HG02763 (cell line): ENCODE results near the gene ZRANB2.

Experiments
- ATAC-seq: cut with Tn5 transposase; IDR thresholded peaks from one replicate; pipeline ENCODE4 v1.9.1; 2021; ENCODE audit warnings: mild to moderate bottlenecking, moderate library complexity; ENCODE audit not compliant: unreplicated experiment

ZRANB2 gene

DNA sequence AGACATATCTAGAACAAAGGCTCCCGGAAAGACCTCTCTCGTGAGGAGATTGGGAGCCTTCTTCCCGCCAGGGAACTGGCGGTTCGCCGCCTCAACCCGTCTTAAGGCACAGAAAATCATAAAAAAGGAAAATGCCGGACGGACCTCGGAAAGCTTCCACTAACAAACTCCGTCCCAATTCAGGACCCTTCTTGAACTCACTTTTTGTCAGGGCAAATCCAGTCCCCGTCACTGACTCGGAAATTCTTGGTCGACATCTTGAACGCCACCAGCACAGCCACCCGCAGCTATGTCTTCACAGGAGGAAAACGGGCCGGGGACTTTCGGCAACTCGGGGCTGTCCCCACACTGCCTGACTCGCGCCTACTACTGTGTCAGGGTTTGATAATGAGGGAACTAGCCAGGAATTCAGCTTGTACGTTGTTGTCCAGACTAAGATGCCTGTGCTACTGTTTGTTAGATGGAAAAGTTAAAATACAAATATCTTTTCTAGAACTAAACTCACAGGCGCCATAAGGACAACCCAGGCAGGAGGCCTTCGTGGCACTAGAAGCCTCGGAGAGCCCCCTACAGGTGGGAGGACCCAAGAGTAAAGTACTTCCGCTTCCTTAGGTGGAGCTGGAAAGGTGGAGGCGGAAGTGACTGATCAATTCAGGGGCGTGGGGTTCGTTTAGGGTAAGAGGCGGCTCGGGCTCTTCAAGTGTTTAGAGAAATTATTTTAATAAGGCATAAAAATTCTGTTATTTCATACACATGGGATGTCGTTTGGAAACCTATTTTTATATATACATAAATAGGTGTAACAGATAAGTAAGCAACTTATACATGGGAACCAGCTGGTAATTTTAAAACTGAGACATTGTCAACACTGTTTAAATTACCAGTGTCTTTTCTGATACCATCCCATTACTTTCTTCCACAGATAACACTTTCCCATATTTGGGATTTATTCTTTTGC, at the start of gene ZRANB2:
Gene ZRANB2 (minus strand): TSS at position 297 of the 958 bp plus-strand sequence. CDS start 40 bp downstream, at position 257.
- ATAC-seq, result peak; percentile 100

DNA sequence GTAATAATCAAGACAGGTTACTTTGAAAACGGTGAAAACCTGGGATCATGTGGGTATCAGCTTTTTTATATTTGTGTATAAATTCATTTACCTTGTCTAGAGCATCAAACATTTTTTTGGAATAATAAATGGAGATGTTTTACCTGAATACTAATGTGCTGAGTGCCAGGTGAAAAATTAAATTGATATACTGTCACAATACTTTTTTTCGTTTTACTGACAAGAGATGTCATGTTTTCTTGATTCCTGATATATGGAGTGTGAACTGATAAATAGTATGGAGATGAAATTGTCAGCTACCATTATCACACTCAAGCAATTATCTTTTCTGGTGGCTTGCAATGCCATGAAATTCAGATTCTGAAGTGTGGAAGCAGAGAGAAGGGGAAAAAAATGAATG, 47.2 kb upstream of the ZRANB2 start:
- no peak for ATAC-seq

DNA sequence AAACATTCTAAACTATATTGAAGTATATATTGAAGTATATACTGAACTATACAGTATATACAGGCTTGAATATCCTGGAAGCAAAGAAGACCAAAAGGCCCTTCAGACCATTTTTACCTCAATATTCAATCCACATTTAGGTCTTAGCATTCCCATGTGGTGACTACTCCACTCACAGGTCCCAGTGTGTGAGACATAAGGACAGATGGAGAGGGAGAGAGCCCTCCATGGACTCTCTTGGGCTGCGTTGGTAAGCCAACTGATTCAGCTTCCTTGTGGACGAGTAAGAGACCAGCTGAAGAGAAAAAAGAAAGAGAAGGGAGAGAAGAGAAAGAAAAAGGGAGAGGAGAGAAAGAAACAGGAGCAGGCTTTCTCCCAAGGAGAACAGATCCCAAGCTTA, 37.3 kb upstream of the ZRANB2 start:
- no peak for ATAC-seq

- ATAC-seq, result no peak
These were observed 35.9 kb upstream of the ZRANB2 start for GRCh38 chr1:71116729-71117128.

GRCh38 chr1:71106658-71107322, 26.0 kb upstream of the ZRANB2 start:
- no peak for ATAC-seq

GRCh38 chr1:71104417-71104816, 23.6 kb upstream of the ZRANB2 start:
- no peak for ATAC-seq

- ATAC-seq, result no peak
These were observed 21.1 kb upstream of the ZRANB2 start for GRCh38 chr1:71101839-71102376.

- no peak for ATAC-seq
These were observed 16.6 kb upstream of the ZRANB2 start for GRCh38 chr1:71097428-71097827.

DNA sequence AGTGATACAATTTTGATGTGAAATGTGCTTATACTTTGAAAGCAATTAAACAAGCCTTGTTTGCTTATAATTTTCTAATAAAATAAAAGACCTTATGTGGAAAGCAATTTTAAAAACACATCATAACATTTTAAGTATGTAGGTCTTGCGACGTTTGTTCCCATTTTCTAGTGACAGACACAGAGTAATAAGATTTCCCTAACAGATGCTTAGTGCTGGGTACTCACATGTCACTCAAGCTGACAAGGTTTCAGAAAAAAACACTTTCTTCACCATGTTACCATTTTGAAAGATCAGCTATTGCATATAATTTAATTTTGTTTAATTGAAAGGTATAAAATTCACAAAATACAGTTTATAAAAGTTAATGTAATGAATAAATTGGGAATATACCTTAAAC, 14.1 kb upstream of the ZRANB2 start:
- ATAC-seq, result no peak

DNA sequence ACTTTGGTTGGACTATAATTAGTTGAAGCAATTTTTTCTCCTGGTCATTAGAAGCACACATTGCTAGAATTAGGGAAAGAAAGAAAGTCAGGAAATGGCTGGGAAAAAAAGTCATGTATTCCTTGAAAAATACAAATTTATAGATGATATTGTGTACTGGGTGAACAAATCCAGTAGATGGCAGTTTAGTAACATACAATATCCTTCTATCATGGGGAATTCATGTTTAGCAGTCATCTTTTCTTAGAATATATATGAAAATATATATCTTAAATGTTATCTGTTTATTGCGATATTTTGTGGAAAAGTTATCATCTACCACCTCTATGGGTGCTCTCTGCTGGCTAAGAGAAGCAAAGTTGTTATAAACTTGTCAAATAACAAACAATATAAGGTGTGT, 13.1 kb upstream of the ZRANB2 start:
- no peak for ATAC-seq

DNA sequence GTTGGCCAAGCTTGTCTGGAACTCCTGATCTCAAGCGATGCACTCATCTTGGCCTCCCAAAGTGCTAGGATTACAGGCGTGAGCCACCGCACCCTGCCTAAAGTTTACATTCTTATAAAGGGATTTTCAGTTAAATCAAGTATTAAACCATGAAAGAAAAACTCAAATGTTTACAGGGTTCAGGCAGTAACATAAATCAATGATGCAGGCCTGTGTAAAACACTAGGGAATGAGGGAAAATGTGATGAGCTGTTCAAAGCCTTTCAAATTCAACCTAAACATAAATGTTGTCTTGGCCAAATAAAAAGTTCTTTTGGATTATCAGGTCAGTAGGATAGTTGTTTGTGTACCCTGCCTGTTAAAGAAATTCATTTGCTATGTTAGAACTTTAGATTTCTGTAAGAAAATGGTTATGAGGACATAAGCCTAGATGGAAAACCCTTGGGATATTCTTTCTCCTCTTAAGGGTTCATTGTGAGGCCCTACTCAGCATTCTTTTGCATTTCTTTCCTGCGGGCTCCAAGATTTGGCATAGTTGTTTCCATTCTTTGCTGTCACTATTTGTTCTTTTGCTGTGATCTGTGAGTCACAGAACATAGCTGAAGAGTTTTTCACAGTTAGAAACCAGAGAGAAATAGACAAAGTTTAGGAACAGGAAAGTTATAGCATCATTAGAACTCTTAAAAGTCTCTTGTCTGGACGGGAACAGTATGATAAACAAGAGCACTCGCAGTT, 8.9 kb upstream of the ZRANB2 start:
- no peak for ATAC-seq

- ATAC-seq, result no peak
These were observed 7.9 kb upstream of the ZRANB2 start for GRCh38 chr1:71088645-71089287.

- no peak for ATAC-seq
These were observed 6.9 kb upstream of the ZRANB2 start for GRCh38 chr1:71087713-71088112.

GRCh38 chr1:71087060-71087459, 6.2 kb upstream of the ZRANB2 start:
- ATAC-seq, result no peak

- ATAC-seq, result no peak
These were observed 5.5 kb upstream of the ZRANB2 start for GRCh38 chr1:71086331-71086730.

GRCh38 chr1:71083271-71083670, 2.4 kb upstream of the ZRANB2 start:
- ATAC-seq, result no peak

- ATAC-seq, result no peak
These were observed 854 bp upstream of the ZRANB2 start for GRCh38 chr1:71081697-71082080.

DNA sequence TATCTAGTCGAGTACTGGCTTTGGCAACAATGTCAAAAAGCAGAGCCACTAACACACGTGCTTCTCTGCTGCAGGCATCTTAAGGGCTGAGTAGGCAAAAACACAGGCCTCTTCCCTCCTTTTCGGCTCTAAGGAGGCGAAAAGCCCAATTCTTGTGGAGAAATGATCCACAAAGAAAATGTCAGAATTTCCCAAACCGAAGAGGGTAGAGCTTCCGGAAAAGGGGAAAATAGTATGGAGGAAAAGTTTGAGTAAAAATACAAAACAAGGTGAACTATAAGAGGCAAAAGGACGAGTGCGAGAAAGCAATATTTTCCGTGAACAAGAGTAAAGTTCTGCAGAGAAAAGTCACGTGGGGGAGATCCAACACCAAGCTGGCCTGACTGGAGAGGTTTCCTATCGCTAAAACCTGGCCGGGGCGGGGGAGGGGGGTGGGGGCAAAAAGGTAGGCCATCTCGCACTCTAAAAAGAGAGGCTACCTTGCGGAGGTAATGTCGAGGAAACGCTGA, 551 bp downstream of the ZRANB2 start:
- ATAC-seq, result no peak

DNA sequence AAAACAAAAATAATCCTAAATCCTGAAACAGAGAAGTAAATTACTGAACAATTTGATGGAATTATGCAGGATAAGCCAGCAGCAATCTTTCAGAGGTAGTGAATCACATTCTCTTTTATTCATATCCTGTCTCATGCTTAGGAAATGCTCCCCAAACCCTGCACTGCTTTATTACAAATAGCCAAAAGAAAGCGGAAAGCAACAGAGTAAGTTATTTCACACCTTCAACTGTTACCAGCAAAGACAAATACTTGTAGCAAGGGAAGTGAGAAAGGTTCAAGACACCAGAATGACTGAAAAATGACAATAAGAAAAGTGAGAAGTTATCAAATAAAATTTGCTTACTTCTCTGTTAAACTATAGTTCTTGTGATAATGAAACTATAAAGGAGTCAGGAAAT, 6.2 kb downstream of the ZRANB2 start:
- no peak for ATAC-seq

DNA sequence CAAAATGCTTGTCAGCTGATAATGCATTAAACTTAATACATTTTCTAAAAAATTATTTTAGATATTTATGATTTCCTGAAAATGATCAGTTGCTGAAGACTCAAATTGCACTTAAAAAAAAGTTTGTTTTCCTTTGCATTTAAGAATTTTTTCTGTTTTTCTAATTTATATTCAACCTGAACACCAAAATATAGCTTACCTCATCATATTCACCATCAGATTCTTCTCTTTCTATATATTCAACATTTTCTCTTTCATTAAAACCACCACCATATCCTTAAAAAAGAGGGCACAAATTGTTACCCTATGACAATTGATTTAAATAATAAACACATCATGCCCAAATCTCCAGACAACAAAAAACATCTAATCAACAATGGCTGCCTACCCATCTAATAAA, 8.6 kb downstream of the ZRANB2 start:
- no peak for ATAC-seq

- no peak for ATAC-seq
These were observed 9.1 kb downstream of the ZRANB2 start for GRCh38 chr1:71071720-71072119.
